Sigmoid colon (tissue), 4 donors: ENCODE measurements around the gene CD9.

Experiments used
- CTCF ChIP-seq, 4 experiments: fragments of 450-650 bp in 3 of 4; fragments of 200-600 bp in 1 of 4; IDR thresholded peaks; one replicate each; pipeline ENCODE4 v1.5.1; 2016 to 2019; ENCODE audit warnings: antibody characterized with exemption in 4 of 4, mild to moderate bottlenecking in 3 of 4, moderate library complexity in 2 of 4
- EP300 ChIP-seq, 4 donors: sonication (generic); formaldehyde crosslinking; IDR thresholded peaks; one replicate each; pipeline ENCODE4 v1.6.1; 2017; ENCODE audit warnings: antibody characterized with exemption in 4 of 4

GRCh38 chr12:6257007-6257406 is 56.8 kb downstream of the CD9 start:
- TF ChIP-seq CTCF (IDR thresholded peaks at IDR 0.05) (no peak), EP300 (IDR thresholded peaks at IDR 0.05) (no peak)
